HepG2 (cell line): ENCODE measurements around the gene ENPP7. TPM values are rescaled to one million over a fixed set of nuclear protein-coding genes. Genes with fewer than 3 reads are reported as not detected.
A peak's percentile ranks its signal among the peaks of the same experiment; 100 is the strongest.

Experiments
- DDIT3 ChIP-seq: sonication (generic); formaldehyde crosslinking; IDR thresholded peaks from 2 replicates; pipeline ENCODE4 v1.4.0; 2020; ENCODE audit warnings: mild to moderate bottlenecking, missing genetic modification reagents
- DR1 ChIP-seq: sonication (generic); formaldehyde crosslinking; IDR thresholded peaks from 2 replicates; pipeline ENCODE4 v1.8.0; 2021; ENCODE audit warnings: mild to moderate bottlenecking, missing genetic modification reagents, inconsistent platforms
- GPN1 ChIP-seq: sonication (generic); formaldehyde crosslinking; IDR thresholded peaks from 2 replicates; pipeline ENCODE4 v1.5.1; 2020; ENCODE audit warnings: missing genetic modification reagents, borderline replicate concordance
- HINFP ChIP-seq: sonication (generic); formaldehyde crosslinking; IDR thresholded peaks from 2 replicates; pipeline ENCODE4 v1.4.0; 2020; ENCODE audit warnings: low read depth, mild to moderate bottlenecking, missing genetic modification reagents
- HMG20A ChIP-seq: IDR thresholded peaks from 2 replicates; pipeline ENCODE4 v1.6.1; 2016; ENCODE audit warnings: borderline replicate concordance
- NFATC3 ChIP-seq: sonication (generic); formaldehyde crosslinking; IDR thresholded peaks from 2 replicates; pipeline ENCODE4 v1.5.1; 2020; ENCODE audit warnings: mild to moderate bottlenecking, missing genetic modification reagents
- NRL ChIP-seq: sonication (generic); formaldehyde crosslinking; IDR thresholded peaks from 2 replicates; pipeline ENCODE4 v1.5.0; 2020; ENCODE audit warnings: missing genetic modification reagents, mild to moderate bottlenecking, moderate library complexity, borderline replicate concordance
- ZBTB4 ChIP-seq: sonication (generic); formaldehyde crosslinking; IDR thresholded peaks from 2 replicates; pipeline ENCODE4 v1.4.0; 2020; ENCODE audit warnings: missing genetic modification reagents, mild to moderate bottlenecking, borderline replicate concordance
- ZNF101 ChIP-seq: sonication (generic); formaldehyde crosslinking; IDR thresholded peaks from 2 replicates; pipeline ENCODE4 v1.4.0; 2020; ENCODE audit warnings: mild to moderate bottlenecking, low read depth, missing genetic modification reagents, borderline replicate concordance
- ZNF20 ChIP-seq: sonication (generic); formaldehyde crosslinking; IDR thresholded peaks from 2 replicates; pipeline ENCODE4 v1.4.0; 2020; ENCODE audit warnings: mild to moderate bottlenecking, moderate library complexity, missing genetic modification reagents
- ZNF251 ChIP-seq: sonication (generic); formaldehyde crosslinking; IDR thresholded peaks from 2 replicates; pipeline ENCODE4 v1.9.0; 2021; ENCODE audit warnings: mild to moderate bottlenecking, missing genetic modification reagents
- ZNF318 ChIP-seq: sonication (generic); formaldehyde crosslinking; IDR thresholded peaks from 2 replicates; pipeline ENCODE4 v1.4.0; 2020; ENCODE audit warnings: mild to moderate bottlenecking, missing genetic modification reagents
- ZNF441 ChIP-seq: sonication (generic); formaldehyde crosslinking; IDR thresholded peaks from 2 replicates; pipeline ENCODE4 v1.7.0; 2021; ENCODE audit warnings: missing genetic modification reagents, borderline replicate concordance
- ZNF543 ChIP-seq: sonication (generic); formaldehyde crosslinking; IDR thresholded peaks from 2 replicates; pipeline ENCODE4 v1.4.0; 2020; ENCODE audit warnings: mild to moderate bottlenecking, missing genetic modification reagents
- ZNF746 ChIP-seq: sonication (generic); formaldehyde crosslinking; IDR thresholded peaks from 2 replicates; pipeline ENCODE4 v1.8.0; 2022; ENCODE audit warnings: mild to moderate bottlenecking, missing genetic modification reagents
- polyA plus RNA-seq, 8 experiments: library from polyadenylated mRNA; depleted of rRNA in 3 of 8; stranded (reverse) in 7 of 8; unstranded in 1 of 8; fragments of >200 nt; fragmentation: Illumina TruSeq in 4 of 8; extraction: Trizol in 4 of 8; gene quantifications; 2 replicates each; pipeline versions ENCODE4 v1.2.1 to v1.2.3, GENCODE V29; 2011 to 2016; ENCODE audit warnings: low read depth in 4 of 8, missing spikeins in 1 of 8, mixed read lengths in 1 of 8; ENCODE audit not compliant: insufficient read depth in 1 of 8
- total RNA-seq, 5 experiments: library from RNA; depleted of rRNA; stranded (reverse); fragments of >200 nt; fragmentation: Illumina TruSeq; extraction: Trizol; gene quantifications; 2 replicates each; pipeline ENCODE4 v1.2.3, GENCODE V29; 2016; ENCODE audit warnings: low read depth in 1 of 5

The ENPP7 gene
- total and polyA plus RNA-seq, 2 of the 13 experiments (the other 11 are each of a cell fraction or from before 2014, with no cell fraction given): 1.1 to 2.2 TPM

- no peak for TF ChIP-seq DDIT3
- TF ChIP-seq ZNF251 (CRISPR knock-in tag): no peak
- no peak for TF ChIP-seq ZNF746
- TF ChIP-seq GPN1 (CRISPR knock-in tag): no peak
- TF ChIP-seq ZNF101 (CRISPR knock-in tag): no peak
- no peak for TF ChIP-seq ZNF20 (CRISPR knock-in tag)
- TF ChIP-seq HMG20A (CRISPR knock-in tag): no peak; the same call in 1 of the 2 replicates
- peak; percentile 96 for TF ChIP-seq ZBTB4 (CRISPR knock-in tag)
- TF ChIP-seq NFATC3 (CRISPR knock-in tag): no peak
- TF ChIP-seq DR1 (CRISPR knock-in tag): no peak
- TF ChIP-seq HINFP: no peak
- TF ChIP-seq NRL: peak; percentile 82
- no peak for TF ChIP-seq ZNF543 (CRISPR knock-in tag)
- TF ChIP-seq ZNF318: 0 out of 2 replicates have a peak, but pooled peaks have one; percentile 41
- no peak for TF ChIP-seq ZNF441 (CRISPR knock-in tag)
Measured at GRCh38 chr17:79732804-79733691, 2.3 kb downstream of the ENPP7 start (continued).
